Stimulated activated CD4-positive, alpha-beta T cell treated with anti-CD3 and anti-CD28 coated beads, TNF-alpha, amount 100 ng/mL, for 1 hour (primary cell): Measurements from ENCODE around the gene TMEM271.

Experiments
- DNase-seq, 3 donors: peaks; one replicate each; pipeline ENCODE4 v3.0.0-alpha.2; 2020; ENCODE audit warnings: low read depth in 3 of 3, low spot score in 1 of 3

TMEM271 gene, protein sequence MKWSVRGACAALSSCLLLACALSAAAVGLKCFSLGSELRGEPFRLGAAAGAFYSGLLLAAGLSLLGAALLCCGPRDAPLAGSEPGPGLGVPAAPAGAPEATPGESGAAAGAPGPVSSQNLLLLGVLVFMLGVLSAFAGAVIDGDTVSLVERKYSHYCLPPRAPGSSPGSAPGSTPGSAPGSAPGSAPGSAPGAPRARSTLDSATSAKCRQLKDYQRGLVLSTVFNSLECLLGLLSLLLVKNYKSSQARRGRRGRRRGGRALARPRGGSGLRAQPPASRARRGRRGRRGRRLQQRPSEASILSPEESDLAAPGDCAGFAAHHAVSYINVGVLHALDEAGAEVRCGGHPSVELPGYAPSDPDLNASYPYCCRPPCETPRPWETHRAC

DNA sequence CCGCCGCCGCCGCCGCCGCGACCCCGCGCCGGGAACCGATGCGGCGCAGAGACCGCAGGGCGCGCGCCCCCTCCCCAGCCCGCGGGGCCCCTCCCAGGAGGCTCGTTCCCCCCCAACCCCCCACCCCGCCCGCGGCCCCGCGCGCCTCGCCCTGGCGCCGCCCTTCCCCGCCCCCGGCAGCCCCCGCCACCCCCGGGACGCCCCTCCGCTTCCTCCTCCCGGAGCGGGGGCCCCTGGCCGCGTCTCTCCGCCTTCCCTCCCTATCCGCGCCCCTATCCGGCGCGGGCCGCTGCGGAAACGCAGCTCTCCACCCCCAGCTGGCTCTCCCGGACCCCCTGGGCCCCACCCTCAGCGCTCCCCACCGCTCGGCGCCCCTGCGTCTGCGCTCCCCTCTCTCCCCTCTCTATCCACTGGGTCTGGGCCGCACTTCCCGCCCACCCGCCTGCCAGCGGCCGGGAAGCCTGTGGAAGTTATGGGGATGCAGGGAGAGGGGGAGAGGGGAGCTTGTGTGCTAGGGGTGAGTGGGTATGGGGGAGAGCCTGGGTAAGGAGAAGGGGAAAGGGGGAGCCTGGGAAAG lies at the start of gene TMEM271:
TMEM271 (minus strand) TSS at position 51 of the 577 bp plus-strand sequence. CDS start 233 bp downstream, outside the sequence.
- DNase-seq: no peak

DNA sequence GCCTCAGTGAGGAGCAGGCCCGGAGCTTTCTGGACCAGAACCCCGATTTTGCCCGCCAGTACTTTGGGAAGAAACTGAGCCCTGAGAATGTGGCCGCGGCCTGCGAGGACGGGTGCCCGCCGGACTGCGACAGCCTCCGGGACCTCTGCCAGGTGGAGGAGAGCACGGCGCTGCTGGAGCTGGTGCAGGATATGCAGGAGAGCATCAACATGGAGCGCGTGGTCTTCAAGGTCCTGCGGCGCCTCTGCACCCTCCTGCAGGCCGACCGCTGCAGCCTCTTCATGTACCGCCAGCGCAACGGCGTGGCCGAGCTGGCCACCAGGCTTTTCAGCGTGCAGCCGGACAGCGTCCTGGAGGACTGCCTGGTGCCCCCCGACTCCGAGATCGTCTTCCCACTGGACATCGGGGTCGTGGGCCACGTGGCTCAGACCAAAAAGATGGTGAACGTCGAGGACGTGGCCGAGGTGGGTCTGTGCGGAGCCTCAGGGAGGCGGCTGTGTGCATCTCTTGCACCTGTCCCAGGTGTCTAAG lies 49.6 kb upstream of the TMEM271 start:
- DNase-seq: no peak

DNA sequence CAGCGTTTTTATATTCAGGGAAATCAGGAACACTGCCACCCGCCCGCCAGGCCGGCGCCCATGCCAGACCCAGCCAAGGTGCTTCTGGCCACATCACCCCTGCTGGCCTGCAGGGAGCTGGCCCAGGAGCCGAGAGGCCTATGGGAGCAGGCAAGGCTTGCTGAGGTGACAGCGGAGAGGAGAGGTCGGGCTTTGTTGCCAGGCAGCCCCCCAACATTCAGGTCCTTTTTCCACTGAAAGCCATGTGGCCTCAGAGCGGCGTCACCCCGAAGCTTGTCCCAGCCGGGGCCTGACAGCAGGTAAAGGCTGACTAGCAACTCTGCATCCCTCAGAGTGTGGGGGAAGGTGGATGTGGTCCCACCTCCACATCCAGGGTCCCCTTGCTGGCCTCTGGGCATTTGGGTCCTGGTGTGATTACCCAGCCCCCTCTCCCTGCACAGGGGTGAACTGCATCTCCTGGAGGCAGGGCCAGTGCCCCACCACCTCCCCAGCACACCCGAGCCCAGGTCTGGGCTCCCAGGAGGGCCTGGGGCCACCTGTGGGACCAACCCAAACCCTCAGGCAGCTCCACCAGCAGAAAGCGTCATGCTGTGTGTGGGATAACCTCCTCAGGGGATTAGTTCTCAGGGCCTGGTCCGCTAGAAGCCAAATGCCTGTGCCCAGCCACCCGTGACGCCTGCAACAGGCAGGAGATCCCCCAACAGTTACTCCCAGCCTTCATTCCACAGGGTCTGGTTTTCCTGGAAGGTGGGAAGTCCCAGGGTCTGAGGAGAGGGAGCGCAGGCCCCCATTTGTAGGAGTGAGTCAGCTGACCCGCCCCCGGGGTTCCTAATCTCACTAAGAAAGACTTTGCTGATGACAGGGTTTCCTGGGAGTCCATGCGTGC lies 48.9 kb upstream of the TMEM271 start, which contains the start of gene PDE6B:
PDE6B (plus strand) TSS at position 869 of the 886 bp plus-strand sequence. CDS start 54 bp downstream, outside the sequence.
- no peak for DNase-seq

DNA sequence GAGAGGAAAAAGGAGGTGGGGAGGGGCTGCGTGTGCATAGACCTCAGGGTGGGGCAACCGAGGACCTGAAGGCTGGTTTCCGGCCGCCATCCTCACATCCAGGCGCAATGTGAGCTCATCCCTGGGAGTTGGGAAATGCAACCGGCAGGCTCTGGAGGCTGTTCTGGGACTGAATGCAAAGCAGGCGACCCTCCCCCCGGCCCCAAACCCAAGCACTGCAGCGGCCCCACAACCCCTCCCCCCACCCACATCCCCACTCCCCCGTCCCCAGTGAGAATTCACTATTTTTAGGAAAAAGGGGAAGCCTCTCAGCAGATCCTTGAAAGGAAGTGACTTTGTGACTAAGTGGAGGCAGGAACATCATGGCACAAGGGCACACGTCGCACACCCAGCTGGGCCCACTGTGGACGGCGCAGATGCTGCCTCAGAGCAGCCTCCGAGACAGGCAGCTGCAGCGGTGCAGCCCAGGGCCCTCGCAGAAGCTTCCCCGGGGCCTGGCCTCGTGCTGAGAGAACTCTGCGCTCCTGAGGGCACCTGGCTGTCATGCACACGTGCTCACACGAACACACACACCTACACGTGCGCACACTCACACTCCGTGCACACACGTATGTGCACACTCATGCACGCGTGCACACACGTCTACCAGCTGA lies 47.9 kb upstream of the TMEM271 start:
- no peak for DNase-seq

DNA sequence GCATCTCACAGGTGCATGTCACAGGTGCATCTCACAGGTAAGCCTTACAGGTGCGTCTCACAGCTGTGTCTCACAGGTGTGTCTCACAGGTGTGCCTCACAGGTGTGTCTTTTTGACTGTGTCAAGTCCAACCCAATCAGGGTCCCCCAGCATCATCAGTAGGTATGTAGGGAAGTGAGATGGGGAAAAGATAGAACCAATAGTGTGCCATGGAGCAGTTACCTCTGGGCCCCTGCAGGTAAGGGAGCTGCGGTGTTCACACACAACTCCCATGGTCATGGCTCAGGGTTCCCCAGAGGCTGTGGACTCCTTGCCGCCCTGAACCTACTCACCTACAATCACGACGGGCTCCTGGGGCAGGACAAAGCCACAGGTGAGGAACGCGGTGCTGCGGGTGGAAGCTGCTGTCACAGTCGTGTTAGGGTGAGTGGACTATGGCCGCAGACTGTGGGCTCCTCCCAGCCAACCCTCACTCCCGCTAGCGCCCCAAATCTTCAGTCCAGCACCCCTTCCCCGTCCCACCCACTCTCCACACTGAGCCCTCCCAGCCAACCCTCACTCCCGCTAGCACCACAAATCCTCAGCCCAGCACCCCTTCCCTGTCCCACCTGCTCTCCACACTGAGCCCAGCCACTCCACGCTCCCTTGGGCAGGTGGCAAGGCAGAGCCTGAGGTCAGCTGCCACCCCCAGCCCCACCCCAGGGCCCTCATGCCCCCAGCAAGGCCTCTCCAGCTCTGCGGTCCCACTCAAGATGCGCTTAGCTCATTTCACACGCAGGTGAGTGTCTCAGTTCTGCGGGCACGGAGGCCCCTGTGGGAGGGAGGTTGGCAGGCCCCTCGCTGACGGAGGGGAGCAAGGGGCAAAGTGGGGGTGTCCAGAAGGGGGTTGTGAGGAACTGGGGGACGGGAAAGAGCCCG lies 47.2 kb upstream of the TMEM271 start:
- no peak for DNase-seq

DNA sequence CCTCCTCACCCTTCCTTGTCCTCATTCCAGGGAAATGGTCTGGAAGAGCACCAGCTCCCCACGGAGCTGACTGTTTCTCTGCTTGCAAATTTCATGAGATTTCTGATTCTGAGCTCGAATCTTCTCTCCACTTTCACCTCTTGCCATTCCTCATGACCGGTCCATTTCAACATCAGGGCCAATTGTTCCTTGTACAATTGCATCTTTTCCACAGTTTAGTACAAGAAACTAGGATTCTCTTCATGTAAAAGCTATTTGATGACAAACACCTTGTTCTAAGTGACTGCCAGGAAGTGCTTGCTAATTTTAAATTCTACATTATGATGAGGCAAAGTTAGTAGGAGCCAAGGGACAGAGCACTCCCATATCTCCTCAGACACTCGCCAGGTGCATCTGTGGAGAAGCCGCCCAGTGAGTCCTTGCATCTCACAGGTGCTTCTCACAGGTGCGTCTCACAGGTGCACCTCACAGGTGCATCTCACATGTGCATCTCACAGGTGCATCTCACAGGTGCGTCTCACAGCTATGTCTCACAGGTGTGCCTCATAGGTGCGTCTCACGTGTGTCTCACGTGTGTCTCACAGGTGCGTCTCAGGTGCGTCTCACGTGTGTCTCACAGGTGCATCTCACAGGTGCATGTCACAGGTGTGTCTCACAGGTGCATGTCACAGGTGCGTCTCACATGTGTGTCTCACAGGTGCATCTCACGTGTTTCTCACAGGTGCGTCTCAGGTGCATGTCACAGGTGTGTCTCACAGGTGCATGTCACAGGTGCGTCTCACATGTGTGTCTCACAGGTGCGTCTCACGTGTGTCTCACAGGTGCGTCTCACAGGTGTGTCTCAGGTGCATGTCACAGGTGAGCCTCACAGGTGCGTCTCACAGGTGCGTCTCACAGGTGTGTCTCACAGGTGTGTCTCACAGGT lies 46.2 kb upstream of the TMEM271 start:
- no peak for DNase-seq

DNA sequence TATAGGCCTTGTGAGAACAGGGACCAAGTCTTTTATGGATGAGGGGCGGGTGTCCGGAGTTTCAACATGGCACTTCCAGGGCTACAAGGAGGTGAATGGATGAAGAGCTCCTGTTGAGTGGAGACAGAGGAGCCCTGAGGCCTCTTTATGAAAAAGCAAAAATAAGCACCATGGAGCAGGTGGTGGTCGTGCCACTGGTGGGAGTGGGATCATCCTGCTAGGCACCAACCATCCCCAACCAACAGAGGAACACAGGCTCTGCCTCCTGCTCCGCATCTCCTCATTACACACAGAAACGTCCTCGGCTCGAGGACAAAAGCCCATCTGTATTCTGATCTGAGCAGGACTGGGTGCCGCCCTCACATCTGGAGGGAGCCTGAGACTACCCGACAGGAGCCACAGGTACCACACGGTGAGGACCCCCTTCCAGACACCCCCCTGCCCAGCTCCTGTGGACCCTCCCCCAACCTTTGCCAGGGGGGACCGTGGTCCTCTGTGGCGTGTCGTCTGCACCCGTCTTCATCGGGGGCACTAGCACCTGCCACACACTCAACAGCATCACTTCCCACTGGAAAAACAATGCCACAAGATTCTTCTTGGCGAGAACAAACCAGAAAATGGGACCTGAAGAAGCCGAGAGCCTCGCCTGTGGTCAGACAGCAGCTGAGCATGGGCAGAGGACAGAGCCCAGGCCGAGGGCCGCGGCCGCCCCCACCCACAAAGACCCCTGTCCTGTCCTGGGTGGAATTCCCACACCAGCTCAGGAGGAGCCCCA lies 45.4 kb upstream of the TMEM271 start:
- DNase-seq: no peak

DNA sequence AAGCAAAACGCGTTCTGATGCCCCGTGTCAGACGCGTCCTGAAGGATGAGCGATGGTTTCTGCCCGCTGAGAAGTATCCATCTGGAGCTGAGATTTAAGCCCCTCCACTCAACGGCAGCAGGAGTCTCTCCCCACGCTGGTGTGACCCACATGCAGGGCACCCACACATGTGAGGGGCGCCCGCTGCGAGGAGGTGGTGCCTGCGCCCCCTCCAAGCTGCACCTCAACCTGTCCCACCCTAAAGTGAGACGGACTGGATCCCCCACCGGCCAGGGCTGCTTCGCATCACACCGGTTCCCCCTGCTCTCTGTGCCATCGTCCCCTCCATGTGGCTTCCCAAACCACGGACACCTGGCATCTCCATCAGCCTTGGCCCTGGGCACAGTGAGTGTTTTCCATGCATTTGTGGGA lies 44.8 kb upstream of the TMEM271 start:
- no peak for DNase-seq

DNA sequence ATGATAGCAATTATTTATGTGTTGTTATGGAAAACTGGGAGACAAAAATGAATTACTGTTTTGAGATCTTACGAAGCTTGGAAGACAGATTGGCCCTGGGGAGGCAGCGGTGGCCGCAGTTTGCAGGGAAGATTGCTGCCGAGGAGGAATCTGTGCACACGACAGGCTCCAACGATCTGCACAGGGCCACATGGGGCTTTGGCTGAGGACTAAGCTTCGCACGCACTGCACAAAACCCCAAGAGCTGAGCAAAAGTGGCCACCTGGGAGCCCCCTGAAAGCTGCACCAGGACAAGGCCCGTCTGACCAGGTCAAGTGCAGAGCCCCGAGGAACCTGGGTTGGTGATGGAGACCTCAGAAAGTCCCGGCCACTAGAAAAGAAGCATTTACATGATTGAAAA lies 44.1 kb upstream of the TMEM271 start:
- no peak for DNase-seq

DNA sequence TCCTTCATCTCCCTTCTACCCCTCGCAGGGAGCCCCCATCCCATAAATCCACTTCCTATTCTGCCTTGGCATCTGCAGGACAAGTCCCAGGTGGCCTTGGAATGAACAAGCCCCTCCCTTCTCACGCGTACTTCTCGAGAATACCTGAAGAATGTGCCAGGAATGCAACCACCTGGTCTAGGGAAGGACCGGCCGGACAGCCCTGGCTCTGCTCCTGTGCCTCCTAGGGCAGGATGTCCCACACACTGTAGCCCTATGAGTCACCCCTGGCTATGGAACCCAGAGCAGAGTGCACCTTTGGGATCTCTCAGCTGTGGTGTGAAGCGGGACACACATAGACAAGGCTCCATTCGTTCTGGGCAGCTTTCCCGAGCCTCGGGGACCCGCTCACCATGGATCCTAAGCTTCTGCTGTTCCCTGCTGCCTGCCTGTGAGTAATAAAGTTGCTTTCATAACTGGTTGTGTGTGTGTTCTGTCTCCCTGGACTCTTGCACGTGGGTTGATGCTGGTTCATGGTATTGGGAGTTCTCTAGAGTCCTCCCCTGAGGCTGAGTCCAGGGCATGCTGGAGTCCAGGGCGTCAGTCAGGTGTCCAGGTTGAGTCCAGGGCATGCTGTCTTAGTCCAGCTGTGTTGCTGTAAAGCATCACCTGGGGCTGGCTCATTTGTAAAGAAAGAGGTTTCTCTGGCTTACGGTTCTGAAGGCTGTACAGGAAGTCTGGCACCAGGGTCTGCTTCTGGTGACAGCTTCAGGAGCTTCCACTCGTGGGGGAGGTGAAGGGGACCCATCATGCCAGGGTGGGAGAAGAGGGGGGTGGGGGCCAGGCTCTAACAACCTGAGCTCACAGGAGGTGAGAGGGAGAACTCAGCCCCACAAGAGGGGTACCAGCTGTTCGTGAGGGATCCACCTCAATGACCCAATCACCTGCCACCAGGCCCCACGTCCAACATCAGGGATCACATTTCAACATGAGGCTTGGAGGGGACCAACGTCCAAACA lies 41.8 kb upstream of the TMEM271 start:
- DNase-seq: no peak

DNA sequence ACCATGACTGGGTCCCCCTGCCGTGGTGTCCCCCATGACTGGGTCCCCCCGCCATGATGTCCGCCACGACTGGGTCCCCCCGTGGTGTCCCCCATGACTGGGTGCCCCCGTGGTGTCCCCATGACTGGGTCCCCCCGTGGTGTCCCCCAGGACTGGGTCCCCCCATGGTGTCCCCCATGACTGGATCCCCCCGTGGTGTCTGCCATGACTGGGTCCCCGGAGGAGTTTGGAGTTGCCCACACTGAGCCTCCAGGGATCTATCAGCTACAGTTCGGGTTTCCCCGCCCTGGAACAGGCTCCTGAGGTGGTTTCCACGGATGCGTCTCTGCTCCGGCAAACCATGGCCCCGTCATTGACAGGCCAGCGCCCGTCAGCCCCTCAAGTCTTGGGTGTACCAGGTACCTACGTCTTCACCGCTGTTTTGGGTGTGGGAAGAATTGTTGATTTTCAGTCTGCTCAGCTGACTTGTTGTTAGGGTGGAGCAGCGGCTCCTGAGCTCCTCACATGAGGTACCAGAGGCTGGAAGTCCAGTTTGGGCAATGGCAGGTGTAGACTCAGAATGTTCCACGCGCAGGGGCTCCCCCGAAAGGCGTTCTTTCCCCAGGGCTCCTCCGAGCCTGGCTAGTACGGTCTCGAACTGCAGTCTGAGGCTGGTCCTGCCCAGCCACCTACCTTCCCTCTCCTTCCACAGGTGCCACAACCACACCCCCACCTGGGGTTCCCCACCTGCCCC lies 41.0 kb upstream of the TMEM271 start:
- no peak for DNase-seq

DNA sequence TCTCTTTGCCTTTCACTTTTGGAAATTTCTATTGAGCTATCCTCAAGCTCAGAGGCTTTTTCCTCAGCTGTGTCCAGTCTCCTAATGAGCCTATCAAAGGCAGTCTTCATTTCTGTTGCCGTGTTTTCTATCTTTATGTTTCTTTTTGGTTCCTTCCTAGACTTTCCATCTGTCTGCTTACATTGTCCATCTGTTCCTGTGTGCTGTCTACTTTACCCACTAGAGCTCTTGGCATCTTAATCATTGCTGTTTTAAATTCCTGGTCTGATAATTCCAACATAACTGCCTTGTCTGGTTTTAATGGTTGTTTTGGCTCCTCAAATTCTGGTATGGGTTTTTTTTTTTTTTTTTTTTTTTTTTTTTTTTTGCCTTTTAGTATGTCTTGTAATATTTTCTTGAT lies 40.0 kb upstream of the TMEM271 start:
- no peak for DNase-seq

DNA sequence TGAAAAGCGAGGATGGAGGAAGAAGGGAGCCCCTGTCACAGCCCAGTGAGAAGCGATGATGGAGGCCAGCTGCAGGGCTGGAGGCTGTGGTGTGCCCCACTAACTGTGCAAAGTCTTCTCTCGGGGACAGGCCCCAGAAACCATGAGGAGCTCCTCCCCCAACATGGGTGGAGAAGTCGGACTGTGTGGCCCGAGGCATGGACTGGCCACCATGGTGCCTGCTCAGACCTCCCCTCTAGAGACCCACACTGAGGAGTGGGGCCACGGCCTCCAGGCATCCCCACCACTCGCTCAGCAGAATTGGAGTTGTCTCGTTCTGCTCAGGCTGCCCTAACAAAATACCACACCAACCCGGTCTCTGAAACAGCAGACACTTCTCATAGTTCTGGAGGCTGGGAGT lies 37.0 kb upstream of the TMEM271 start:
- DNase-seq: no peak

DNA sequence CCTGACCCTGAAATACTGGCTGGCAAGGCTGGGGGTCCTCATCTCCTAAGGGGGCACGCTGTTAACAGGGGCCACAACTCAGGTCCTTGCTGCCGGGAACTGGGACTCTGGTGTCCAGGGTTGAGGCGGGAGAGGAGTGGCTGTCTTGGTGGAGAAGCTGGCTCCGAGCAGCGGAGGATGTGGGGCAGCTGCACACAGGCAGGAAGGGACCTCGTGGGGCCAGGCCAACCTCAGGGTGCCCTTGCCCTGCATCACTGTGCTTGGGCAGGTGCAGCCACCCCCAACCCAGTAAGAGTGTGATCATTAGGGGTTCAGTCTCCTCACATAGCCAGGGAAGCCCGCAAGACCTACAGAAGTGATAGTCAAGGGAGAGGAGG lies 36.6 kb upstream of the TMEM271 start:
- no peak for DNase-seq

DNA sequence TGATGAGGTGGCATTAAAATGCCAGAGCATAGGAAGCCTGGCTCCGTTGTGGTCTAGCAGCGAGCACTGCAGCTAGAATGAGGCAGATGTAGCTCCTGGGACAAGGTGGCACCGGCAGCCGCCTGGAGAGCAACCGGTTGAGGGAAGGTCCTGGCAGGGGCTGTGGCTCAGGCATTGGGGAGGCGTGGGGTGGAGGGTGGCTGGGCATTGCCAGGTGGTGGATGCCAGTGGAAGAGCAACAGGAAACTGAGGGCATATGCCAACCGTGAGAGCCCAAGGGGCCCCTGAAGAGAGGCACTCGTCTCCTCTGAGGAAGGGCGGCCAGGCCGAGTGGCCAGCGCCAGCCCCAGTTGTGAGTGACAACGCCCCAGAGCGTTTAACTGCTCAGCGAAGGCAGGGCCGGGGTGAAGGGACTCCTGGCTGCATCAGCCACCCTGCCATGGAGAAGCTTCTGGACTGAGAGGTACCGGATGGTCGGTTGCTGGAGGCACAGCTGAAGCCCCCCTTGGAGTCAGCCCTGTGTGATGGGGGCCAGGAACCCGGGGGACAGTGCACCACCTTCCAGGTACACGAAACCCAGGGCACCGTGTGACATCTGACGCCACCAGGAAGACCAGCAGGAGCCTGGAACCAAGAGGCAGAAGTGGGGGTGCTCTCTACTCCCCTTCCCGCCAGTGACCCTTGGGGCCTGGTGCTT lies 36.1 kb upstream of the TMEM271 start:
- DNase-seq: no peak
